Activated CD4-positive, alpha-beta T cell treated with anti-CD3 and anti-CD28 coated beads, Interleukin-2, amount 50 U/mL, for 48 hours (primary cell): ENCODE results near the gene QRFP.
"Not testable (repeated sequence)": the region's sequence is repeated elsewhere in the genome, so short reads cannot be mapped to it uniquely, and the experiment has no call there.

Experiments used
- DNase-seq, 2 experiments: peaks; one replicate each; pipeline ENCODE4 v3.0.0-alpha.2; 2020

The QRFP gene

GRCh38 chr9:130869250-130869649, 27.4 kb downstream of the QRFP start:
- no peak for DNase-seq

- no peak for DNase-seq
Observed at GRCh38 chr9:130868230-130868629, 28.4 kb downstream of the QRFP start.

GRCh38 chr9:130867556-130867955, 29.1 kb downstream of the QRFP start:
- DNase-seq = no peak

- peak; percentile 61 to 70 for DNase-seq
Observed at GRCh38 chr9:130866474-130866965, 30.1 kb downstream of the QRFP start.

- DNase-seq = no peak
Observed at GRCh38 chr9:130865921-130866320, 30.7 kb downstream of the QRFP start.

- no peak for DNase-seq
Observed at GRCh38 chr9:130864541-130864940, 32.1 kb downstream of the QRFP start.

- DNase-seq = no peak
Observed at GRCh38 chr9:130862747-130863146, 33.9 kb downstream of the QRFP start.

GRCh38 chr9:130862217-130862616, 34.4 kb downstream of the QRFP start:
- no peak for DNase-seq

- DNase-seq = no peak
Observed at GRCh38 chr9:130861372-130862180, 35.0 kb downstream of the QRFP start.

- no peak for DNase-seq
Observed at GRCh38 chr9:130860458-130861316, 35.9 kb downstream of the QRFP start.

- no peak for DNase-seq
Observed at GRCh38 chr9:130858739-130859705, 37.6 kb downstream of the QRFP start.

- no peak for DNase-seq
Observed at GRCh38 chr9:130857864-130858738, 38.5 kb downstream of the QRFP start.

GRCh38 chr9:130856474-130856873, 40.1 kb downstream of the QRFP start:
- no peak for DNase-seq

- no peak for DNase-seq
Observed at GRCh38 chr9:130854835-130855234, 41.8 kb downstream of the QRFP start.

GRCh38 chr9:130854092-130854491, 42.5 kb downstream of the QRFP start:
- no peak for DNase-seq

- no peak for DNase-seq
Observed at GRCh38 chr9:130852801-130853200, 43.8 kb downstream of the QRFP start.

- no peak for DNase-seq
Observed at GRCh38 chr9:130849356-130849755, 47.3 kb downstream of the QRFP start.

- DNase-seq = not testable (repeated sequence)
Observed at GRCh38 chr9:130848514-130848913, 48.1 kb downstream of the QRFP start.

- no peak for DNase-seq
Observed at GRCh38 chr9:130847306-130848217, 49.0 kb downstream of the QRFP start.
